IPS-18a (cell line): ENCODE measurements around the gene TRIM38.
A peak's percentile ranks its signal among the peaks of the same experiment; 100 is the strongest.

Experiments used
- H3K27ac ChIP-seq: one replicate; pipeline ENCODE4 v1.5.1; 2013; ENCODE audit warnings: low read length
- H3K27me3 ChIP-seq: one replicate; pipeline ENCODE4 v1.6.1; 2013; ENCODE audit warnings: mild to moderate bottlenecking, low read length; ENCODE audit not compliant: control insufficient read depth, insufficient read depth
- H3K36me3 ChIP-seq: one replicate; pipeline ENCODE4 v1.6.1; 2013; ENCODE audit warnings: low read depth, low read length; ENCODE audit not compliant: control insufficient read depth
- H3K4me1 ChIP-seq: one replicate; pipeline ENCODE4 v1.6.1; 2013; ENCODE audit warnings: low read depth, low read length; ENCODE audit not compliant: control insufficient read depth
- H3K4me3 ChIP-seq: one replicate; pipeline ENCODE4 v1.5.1; 2013; ENCODE audit warnings: low read length
- H3K9ac ChIP-seq: one replicate; pipeline ENCODE4 v1.6.1; 2013; ENCODE audit warnings: mild to moderate bottlenecking, low read length, moderate library complexity
- H3K9me3 ChIP-seq: one replicate; pipeline ENCODE4 v1.6.1; 2013; ENCODE audit warnings: low read depth, low read length; ENCODE audit not compliant: control insufficient read depth

TRIM38 gene

DNA sequence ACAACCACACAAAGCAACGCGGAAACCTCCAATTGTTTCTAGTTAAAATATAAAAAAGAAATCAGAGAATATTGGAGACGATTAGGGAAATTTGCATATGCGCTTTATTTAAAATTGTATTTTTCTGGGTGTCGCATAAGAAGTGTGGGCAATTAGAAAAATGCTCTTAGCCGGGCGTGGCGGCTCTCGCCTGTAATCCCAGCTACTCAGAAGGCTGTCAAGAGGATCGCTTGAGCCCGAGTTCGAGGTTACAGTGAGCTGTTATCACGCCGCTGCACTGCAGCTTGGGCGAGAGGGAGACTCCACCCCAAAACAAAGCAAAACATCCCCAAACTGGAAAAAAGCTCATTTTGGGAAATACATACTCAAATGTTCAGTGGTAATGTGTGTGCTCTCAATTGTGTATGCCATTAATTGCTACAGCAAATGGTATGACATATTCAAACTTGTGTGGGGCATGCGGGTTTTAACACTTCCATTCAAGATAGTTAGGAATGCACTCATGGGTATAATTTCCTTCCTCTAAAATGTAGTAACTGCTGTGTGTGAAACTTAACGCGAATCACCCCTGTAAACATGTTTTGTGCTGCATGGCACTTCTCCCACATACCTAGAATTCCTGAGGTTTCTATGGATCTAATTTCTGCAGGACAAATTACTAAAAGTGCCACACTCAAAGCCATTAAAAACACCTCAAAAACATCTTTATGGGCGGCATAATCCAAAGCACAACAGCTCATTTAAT lies 69.9 kb downstream of the TRIM38 start:
- H3K27ac ChIP-seq, result peak overlapping the region; percentile 95
- peak overlapping the region; percentile 77 for H3K4me3 ChIP-seq
- H3K4me1 ChIP-seq, result peaks cover 38% of the 10 kb centered on the region
- no peaks in the 10 kb centered on the region for H3K27me3 ChIP-seq
- H3K36me3 ChIP-seq, result no peaks in the 10 kb centered on the region
- peak overlapping the region; percentile 99 for H3K9ac ChIP-seq
- H3K9me3 ChIP-seq, result no peaks in the 10 kb centered on the region

DNA sequence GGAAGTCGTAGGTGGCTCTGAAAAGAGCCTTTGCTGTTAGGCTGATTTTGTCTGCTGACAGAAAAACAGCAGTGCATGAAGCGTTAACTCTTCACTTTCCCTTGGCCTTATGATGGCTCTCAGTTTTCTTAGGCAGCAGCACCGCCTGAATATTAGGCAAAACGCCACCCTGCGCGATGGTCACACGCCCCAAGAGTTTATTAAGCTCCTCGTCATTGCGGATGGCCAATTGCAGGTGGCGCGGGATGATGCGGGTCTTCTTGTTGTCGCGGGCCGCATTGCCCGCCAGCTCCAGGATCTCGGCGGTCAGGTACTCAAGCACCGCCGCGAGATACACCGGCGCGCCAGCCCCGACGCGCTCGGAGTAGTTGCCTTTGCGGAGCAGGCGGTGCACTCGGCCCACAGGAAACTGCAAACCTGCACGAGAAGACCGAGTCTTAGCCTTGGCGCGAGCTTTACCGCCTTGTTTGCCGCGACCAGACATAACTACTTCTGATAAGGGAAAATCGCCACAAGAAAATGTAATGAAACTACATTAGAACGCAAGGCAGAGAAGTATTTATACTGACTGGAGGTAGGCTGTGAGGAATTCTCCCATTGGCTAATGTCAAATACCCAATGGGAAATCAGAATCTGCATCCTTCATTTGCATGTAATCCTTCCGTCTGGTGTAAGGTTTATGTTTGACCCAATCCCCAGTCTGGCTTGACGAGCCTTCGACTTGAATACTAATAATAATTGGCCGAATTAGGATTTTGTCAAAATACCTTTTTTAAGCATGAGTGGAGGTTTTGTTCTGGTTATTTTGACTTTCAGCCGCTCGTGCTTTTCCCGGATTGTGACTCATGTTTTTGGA lies 70.7 kb downstream of the TRIM38 start:
- Histone ChIP-seq H3K9ac (peak overlapping the region; percentile 99), H3K9me3 (no peaks in the 10 kb centered on the region), H3K36me3 (no peaks in the 10 kb centered on the region), H3K4me1 (peaks cover 30% of the 10 kb centered on the region), H3K27ac (peak overlapping the region; percentile 95), H3K4me3 (peak overlapping the region; percentile 77), H3K27me3 (no peaks in the 10 kb centered on the region)

DNA sequence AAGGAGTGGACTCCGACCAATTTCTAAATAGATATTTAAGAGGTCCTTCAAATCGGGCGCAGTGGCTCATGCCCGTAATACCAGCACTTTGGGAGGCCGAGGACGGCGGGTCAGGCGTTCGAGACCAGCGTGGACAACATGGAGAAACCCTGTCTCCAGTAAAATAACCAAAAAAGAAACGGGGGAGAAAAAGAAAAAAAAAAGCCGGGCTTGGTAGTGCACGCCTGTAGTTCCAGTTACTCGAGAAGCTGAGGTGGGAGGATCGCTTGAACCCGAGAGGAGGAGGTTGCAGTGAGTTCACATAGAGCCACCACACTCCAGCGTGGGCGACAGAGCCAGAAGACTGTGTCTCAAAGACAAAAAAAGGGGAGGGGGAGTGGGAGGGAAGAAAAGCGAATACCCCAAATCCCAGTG lies 71.3 kb downstream of the TRIM38 start:
- Histone ChIP-seq H3K36me3 (no peaks in the 10 kb centered on the region), H3K9me3 (no peaks in the 10 kb centered on the region), H3K27ac (peak overlapping the region; percentile 95), H3K4me3 (peak overlapping the region; percentile 77), H3K4me1 (peaks cover 26% of the 10 kb centered on the region), H3K9ac (peak overlapping the region; percentile 99), H3K27me3 (no peaks in the 10 kb centered on the region)

DNA sequence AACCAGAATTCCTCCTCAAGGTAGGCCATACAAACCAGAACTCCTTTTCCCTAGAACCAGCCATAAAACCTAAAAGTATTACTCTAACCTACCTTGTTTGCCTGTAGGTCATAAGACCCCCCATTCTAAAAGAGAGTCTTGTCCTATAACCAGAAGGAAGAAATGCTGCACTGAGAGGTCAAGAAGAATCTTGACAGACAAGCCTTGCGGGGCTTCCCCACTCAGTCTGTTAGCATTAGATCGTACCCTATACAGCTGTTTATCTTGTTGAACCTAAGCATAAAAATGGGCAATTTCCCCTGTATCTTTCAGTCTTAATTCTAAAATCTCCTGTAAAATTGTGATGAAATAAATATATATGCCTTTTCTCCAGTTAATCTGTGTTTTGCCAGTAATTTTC lies 72.3 kb downstream of the TRIM38 start:
- H3K4me3 ChIP-seq, result peak overlapping the region; percentile 77
- H3K9me3 ChIP-seq, result no peaks in the 10 kb centered on the region
- peak overlapping the region; percentile 95 for H3K27ac ChIP-seq
- H3K36me3 ChIP-seq, result no peaks in the 10 kb centered on the region
- H3K9ac ChIP-seq, result peak overlapping the region; percentile 99
- H3K4me1 ChIP-seq, result peaks cover 16% of the 10 kb centered on the region
- no peaks in the 10 kb centered on the region for H3K27me3 ChIP-seq
